Panc1 (cell line): ENCODE measurements around the gene ADGRL1. TPM values are rescaled to one million over a fixed set of nuclear protein-coding genes. Genes with fewer than 3 reads are reported as not detected.

Source experiments
- ATAC-seq: fragments of 200-7000 bp; cut with Tn5 transposase; 2 replicates; pipeline ENCODE4 v1.9.1; 2020; ENCODE audit warnings: mild to moderate bottlenecking, moderate library complexity
- BruUV-seq: library from RNA; stranded (reverse); fragments of 400-500 nt; replicated peaks from 2 replicates; lab custom pipeline; 2021; lab: Mats Ljungman, UMichigan
- CTCF ChIA-PET: fragments of 300-600 bp; sonication (Branson Sonifier 250); formaldehyde crosslinking; loops from one replicate; lab custom pipeline; 2022; ENCODE audit warnings: antibody characterized with exemption; lab: Charles Lee
- POLR2A ChIA-PET: fragments of 300-600 bp; sonication (Branson Sonifier 250); formaldehyde crosslinking; loops from one replicate; lab custom pipeline; 2022; ENCODE audit warnings: antibody characterized with exemption; lab: Charles Lee
- DNase-seq: peaks from one replicate; pipeline ENCODE4 v3.0.0-alpha.2; 2010; ENCODE audit warnings: low read depth, low spot score
- H3K27ac ChIP-seq: 2 replicates; pipeline ENCODE4 v1.5.1; 2011; ENCODE audit warnings: mild to moderate bottlenecking, low read length, inconsistent platforms
- H3K27me3 ChIP-seq: fragments of 200-500 bp; sonication (Bioruptor generic); 2 replicates; pipeline ENCODE4 v1.6.0; 2014; ENCODE audit warnings: low read length, inconsistent platforms; ENCODE audit not compliant: control insufficient read depth, insufficient read depth
- H3K36me3 ChIP-seq: fragments of 200-500 bp; sonication (Bioruptor generic); 2 replicates; pipeline ENCODE4 v1.5.1; 2014; ENCODE audit warnings: inconsistent platforms, mild to moderate bottlenecking, low read length, moderate library complexity; ENCODE audit not compliant: control insufficient read depth, insufficient read depth
- H3K4me1 ChIP-seq: 2 replicates; pipeline ENCODE4 v1.5.1; 2011; ENCODE audit warnings: inconsistent platforms, mild to moderate bottlenecking, low read length, moderate library complexity; ENCODE audit not compliant: control insufficient read depth, insufficient read depth
- H3K4me3 ChIP-seq, 2 experiments: 2 replicates each; pipeline ENCODE4 v1.5.1; 2011 to 2012; ENCODE audit warnings: low read depth in 2 of 2, low read length in 2 of 2, mild to moderate bottlenecking in 2 of 2, inconsistent platforms in 1 of 2, moderate library complexity in 1 of 2
- H3K9me3 ChIP-seq: fragments of 200-500 bp; sonication (Bioruptor generic); 2 replicates; pipeline ENCODE4 v1.5.1; 2014; ENCODE audit warnings: low read depth, mild to moderate bottlenecking, inconsistent platforms, low read length, moderate library complexity; ENCODE audit not compliant: control insufficient read depth, insufficient read depth
- POLR2AphosphoS5 ChIP-seq: IDR thresholded peaks from 2 replicates; pipeline ENCODE4 v1.6.1; 2012; ENCODE audit warnings: mild to moderate bottlenecking, low read depth, low read length, moderate library complexity
- SIN3A ChIP-seq: IDR thresholded peaks from 2 replicates; pipeline ENCODE4 v1.6.1; 2012; ENCODE audit warnings: low read depth, mild to moderate bottlenecking, low read length, moderate library complexity, borderline replicate concordance; ENCODE audit not compliant: insufficient read depth
- TCF7L2 ChIP-seq: IDR thresholded peaks from 2 replicates; pipeline ENCODE4 v1.6.1; 2011; ENCODE audit warnings: mild to moderate bottlenecking, low read depth, low read length, inconsistent platforms
- in situ Hi-C: cut with HindIII; loops from 2 replicates; pipeline ENCODE4 v1.10.0; 2016; ENCODE audit warnings: low sequenced_read_pairs, low pct_unique_long_range_greater_than_20kb
- intact Hi-C: fragments of 100-400 bp; cut with micrococcal nuclease; formaldehyde crosslinking; loops from one replicate; pipeline ENCODE4 v1.10.0; 2022; ENCODE audit not compliant: unreplicated experiment
- total RNA-seq: library from RNA; stranded (reverse); gene quantifications from one replicate; pipeline ENCODE4 v1.2.1, GENCODE V29; 2021; ENCODE audit not compliant: unreplicated experiment
- TF ChIP-seq, protein P1 (sequence below), 2 experiments: IDR thresholded peaks; 2 replicates each; pipeline ENCODE4 v1.6.1; 2011 to 2012; ENCODE audit warnings: low read depth in 2 of 2, control low read depth in 1 of 2, low read length in 1 of 2, mild to moderate bottlenecking in 1 of 2, moderate library complexity in 1 of 2; ENCODE audit not compliant: insufficient read depth in 1 of 2
- TF ChIP-seq, protein P2 (sequence below): fragments of 450-650 bp; IDR thresholded peaks from 2 replicates; pipeline ENCODE4 v1.5.1; 2017; ENCODE audit warnings: mild to moderate bottlenecking

The ADGRL1 gene
- total RNA-seq, 1 experiment from 2014 or later: 37.7 TPM

GRCh38 chr19:14185158-14185557, 20.8 kb downstream of the ADGRL1 start:
- CTCF ChIA-PET: no interaction called here

GRCh38 chr19:14183741-14184350, 22.1 kb downstream of the ADGRL1 start:
- CTCF ChIA-PET: no interaction called here
- no TSS peak for BruUV-seq

More at GRCh38 chr19:14185158-14185557, 20.8 kb downstream of the ADGRL1 start:
- in situ Hi-C loops: no loop called here
- TF ChIP-seq, protein P1, sequence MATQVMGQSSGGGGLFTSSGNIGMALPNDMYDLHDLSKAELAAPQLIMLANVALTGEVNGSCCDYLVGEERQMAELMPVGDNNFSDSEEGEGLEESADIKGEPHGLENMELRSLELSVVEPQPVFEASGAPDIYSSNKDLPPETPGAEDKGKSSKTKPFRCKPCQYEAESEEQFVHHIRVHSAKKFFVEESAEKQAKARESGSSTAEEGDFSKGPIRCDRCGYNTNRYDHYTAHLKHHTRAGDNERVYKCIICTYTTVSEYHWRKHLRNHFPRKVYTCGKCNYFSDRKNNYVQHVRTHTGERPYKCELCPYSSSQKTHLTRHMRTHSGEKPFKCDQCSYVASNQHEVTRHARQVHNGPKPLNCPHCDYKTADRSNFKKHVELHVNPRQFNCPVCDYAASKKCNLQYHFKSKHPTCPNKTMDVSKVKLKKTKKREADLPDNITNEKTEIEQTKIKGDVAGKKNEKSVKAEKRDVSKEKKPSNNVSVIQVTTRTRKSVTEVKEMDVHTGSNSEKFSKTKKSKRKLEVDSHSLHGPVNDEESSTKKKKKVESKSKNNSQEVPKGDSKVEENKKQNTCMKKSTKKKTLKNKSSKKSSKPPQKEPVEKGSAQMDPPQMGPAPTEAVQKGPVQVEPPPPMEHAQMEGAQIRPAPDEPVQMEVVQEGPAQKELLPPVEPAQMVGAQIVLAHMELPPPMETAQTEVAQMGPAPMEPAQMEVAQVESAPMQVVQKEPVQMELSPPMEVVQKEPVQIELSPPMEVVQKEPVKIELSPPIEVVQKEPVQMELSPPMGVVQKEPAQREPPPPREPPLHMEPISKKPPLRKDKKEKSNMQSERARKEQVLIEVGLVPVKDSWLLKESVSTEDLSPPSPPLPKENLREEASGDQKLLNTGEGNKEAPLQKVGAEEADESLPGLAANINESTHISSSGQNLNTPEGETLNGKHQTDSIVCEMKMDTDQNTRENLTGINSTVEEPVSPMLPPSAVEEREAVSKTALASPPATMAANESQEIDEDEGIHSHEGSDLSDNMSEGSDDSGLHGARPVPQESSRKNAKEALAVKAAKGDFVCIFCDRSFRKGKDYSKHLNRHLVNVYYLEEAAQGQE (IDR thresholded peaks at IDR 0.05; ENCODE audit: insufficient read depth in 1 of 2, low read depth in 2 of 2, low read length in 1 of 2): no peak
- no peak for TF ChIP-seq SIN3A
- TF ChIP-seq POLR2AphosphoS5: no peak
- TF ChIP-seq TCF7L2: no peak
- TF ChIP-seq, protein P2, sequence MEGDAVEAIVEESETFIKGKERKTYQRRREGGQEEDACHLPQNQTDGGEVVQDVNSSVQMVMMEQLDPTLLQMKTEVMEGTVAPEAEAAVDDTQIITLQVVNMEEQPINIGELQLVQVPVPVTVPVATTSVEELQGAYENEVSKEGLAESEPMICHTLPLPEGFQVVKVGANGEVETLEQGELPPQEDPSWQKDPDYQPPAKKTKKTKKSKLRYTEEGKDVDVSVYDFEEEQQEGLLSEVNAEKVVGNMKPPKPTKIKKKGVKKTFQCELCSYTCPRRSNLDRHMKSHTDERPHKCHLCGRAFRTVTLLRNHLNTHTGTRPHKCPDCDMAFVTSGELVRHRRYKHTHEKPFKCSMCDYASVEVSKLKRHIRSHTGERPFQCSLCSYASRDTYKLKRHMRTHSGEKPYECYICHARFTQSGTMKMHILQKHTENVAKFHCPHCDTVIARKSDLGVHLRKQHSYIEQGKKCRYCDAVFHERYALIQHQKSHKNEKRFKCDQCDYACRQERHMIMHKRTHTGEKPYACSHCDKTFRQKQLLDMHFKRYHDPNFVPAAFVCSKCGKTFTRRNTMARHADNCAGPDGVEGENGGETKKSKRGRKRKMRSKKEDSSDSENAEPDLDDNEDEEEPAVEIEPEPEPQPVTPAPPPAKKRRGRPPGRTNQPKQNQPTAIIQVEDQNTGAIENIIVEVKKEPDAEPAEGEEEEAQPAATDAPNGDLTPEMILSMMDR: no peak
- no peaks in the 10 kb centered on the region for H3K9me3 ChIP-seq
- no peak overlapping the region for H3K27ac ChIP-seq
- no TSS peak for BruUV-seq
- H3K4me1 ChIP-seq: no peaks in the 10 kb centered on the region
- no peak for DNase-seq
- ATAC-seq: no peak
- intact Hi-C loops: no loop called here
- POLR2A ChIA-PET: no interaction called here
- no peaks in the 10 kb centered on the region for H3K36me3 ChIP-seq
- no peak overlapping the region for H3K4me3 ChIP-seq
- no peaks in the 10 kb centered on the region for H3K27me3 ChIP-seq

More at GRCh38 chr19:14183741-14184350, 22.1 kb downstream of the ADGRL1 start:
- Histone ChIP-seq H3K27ac (no peak overlapping the region), H3K36me3 (no peaks in the 10 kb centered on the region), H3K4me1 (no peaks in the 10 kb centered on the region), H3K27me3 (no peaks in the 10 kb centered on the region), H3K4me3 (no peak overlapping the region), H3K9me3 (no peaks in the 10 kb centered on the region)
- intact Hi-C loops: no loop called here
- TF ChIP-seq, protein P1 (IDR thresholded peaks at IDR 0.05; ENCODE audit: insufficient read depth in 1 of 2, low read depth in 2 of 2, low read length in 1 of 2): no peak
- ATAC-seq (no peak), DNase-seq (no peak)
- in situ Hi-C loops: no loop called here
- POLR2A ChIA-PET: no interaction called here
